Measurements from ENCODE around the gene CDC42BPG.

Gene CDC42BPG

GRCh38 chr11:64803158-64803845 is 41.2 kb downstream of the CDC42BPG start, which contains the start of gene MAP4K2:
TSS of gene MAP4K2 (minus strand) at chr11:64803214. CDS start at chr11:64803149, 65 bp downstream.
- ChIA-PET POLR2A (interaction anchor here (0.5 to 2.3 kb wide), 4 partner anchors 10 to 611 kb away, joined by 3 to 24 read pairs (median 6); partner anchors contain the start of gene SF1), CTCF (interaction anchor here (0.7 to 1.3 kb wide), 6 partner anchors 9 to 193 kb away, joined by 3 to 6 read pairs (median 3); no protein-coding TSS in a partner anchor)
- Histone ChIP-seq H3K36me3 (ENCODE audit: control insufficient read depth in 2 of 2, insufficient read depth in 1 of 2, low read length in 2 of 2) (peaks cover 0 to 54% of the 10 kb centered on the region in 2 experiments; a peak in 2 of 3 replicates), H3K4me3 (ENCODE audit: low read depth, low read length) (peak within 1 kb of the TSS; percentile 47), H3K27ac (ENCODE audit: extremely low read depth, low read depth, low read length) (no peak within 1 kb of the TSS; the same call in 1 of the 2 replicates), H3K9me3 (ENCODE audit: control insufficient read depth, insufficient read depth, low read depth, low read length) (no peaks in the 10 kb centered on the region), H3K4me1 (ENCODE audit: control insufficient read depth, insufficient read depth, low read length) (peaks cover 4% of the 10 kb centered on the region)
- TF ChIP-seq ZNF335 (tag by site-specific recombination; conservative IDR thresholded peaks at IDR 0.05) = peak; percentile 85
- TF ChIP-seq ZBTB26 (tag by site-specific recombination; optimal IDR thresholded peaks at IDR 0.05) = peak; percentile 27
- peak; percentile 19; the same call in 1 of the 2 replicates for TF ChIP-seq KLF8 (tag by site-specific recombination; IDR thresholded peaks at IDR 0.05)
- TF ChIP-seq ZFP3 (tag by site-specific recombination; IDR thresholded peaks at IDR 0.05; ENCODE audit: low read depth) = no peak
- TF ChIP-seq ZBTB20 (tag by site-specific recombination; IDR thresholded peaks at IDR 0.05) = 0 out of 2 replicates have a peak, but pooled peaks have one; percentile 44
- TF ChIP-seq IKZF3 (tag by site-specific recombination; IDR thresholded peaks at IDR 0.05) = peak; percentile 87
- no peak for TF ChIP-seq ZNF146 (tag by site-specific recombination; IDR thresholded peaks at IDR 0.05)
- TF ChIP-seq ZNF600 (tag by site-specific recombination; IDR thresholded peaks at IDR 0.05) = 0 out of 2 replicates have a peak, but pooled peaks have one; percentile 60
- TF ChIP-seq AEBP2 (tag by site-specific recombination; IDR thresholded peaks at IDR 0.05; ENCODE audit: borderline replicate concordance) = no peak
- TF ChIP-seq ZNF561 (tag by site-specific recombination; IDR thresholded peaks at IDR 0.05; ENCODE audit: borderline replicate concordance) = peak; percentile 25; the same call in 1 of the 2 replicates
- peak; percentile 94 for TF ChIP-seq SCRT2 (tag by site-specific recombination; IDR thresholded peaks at IDR 0.05)
- TF ChIP-seq ZNF629 (tag by site-specific recombination; IDR thresholded peaks at IDR 0.05) = peak; percentile 38; the same call in 1 of the 2 replicates
- peak; percentile 25; the same call in 1 of the 2 replicates for TF ChIP-seq ZXDB (tag by site-specific recombination; IDR thresholded peaks at IDR 0.05)
- peak; percentile 23; the same call in 1 of the 2 replicates for TF ChIP-seq GLIS1 (tag by site-specific recombination; IDR thresholded peaks at IDR 0.05)
- TF ChIP-seq KLF9 (tag by site-specific recombination; IDR thresholded peaks at IDR 0.05; ENCODE audit: low read depth) = peak; percentile 26; the same call in 1 of the 2 replicates
- no peak for TF ChIP-seq ZNF645 (tag by site-specific recombination; IDR thresholded peaks at IDR 0.05)
- TF ChIP-seq ZEB2 (tag by site-specific recombination; IDR thresholded peaks at IDR 0.05) = peak; percentile 57; the same call in 1 of the 2 replicates
- TF ChIP-seq SETDB1 (IDR thresholded peaks at IDR 0.05; ENCODE audit: insufficient read length, low read length) = no peak
- peak; percentile 44; the same call in 1 of the 2 replicates for TF ChIP-seq PATZ1 (tag by site-specific recombination; IDR thresholded peaks at IDR 0.05)
- TF ChIP-seq ZBTB48 (tag by site-specific recombination; IDR thresholded peaks at IDR 0.05) = no peak
- TF ChIP-seq SP3 (tag by site-specific recombination; IDR thresholded peaks at IDR 0.05) = peak; percentile 79
- TF ChIP-seq SP2 (tag by site-specific recombination; IDR thresholded peaks at IDR 0.05) = peak; percentile 67
- peak; percentile 53 for TF ChIP-seq ZBTB17 (tag by site-specific recombination; IDR thresholded peaks at IDR 0.05)
- peak; percentile 95 for TF ChIP-seq PRDM10 (tag by site-specific recombination; IDR thresholded peaks at IDR 0.05)
- TF ChIP-seq KLF10 (tag by site-specific recombination; IDR thresholded peaks at IDR 0.05) = peak; percentile 37; the same call in 1 of the 2 replicates
- TF ChIP-seq CTCF (tag by site-specific recombination; IDR thresholded peaks at IDR 0.05) = peak; percentile 44

All from HEK293 (cell line).